SK-N-DZ (cell line): ENCODE data around the gene PRKN.
"Not testable (repeated sequence)": the region's sequence is repeated elsewhere in the genome, so short reads cannot be mapped to it uniquely, and the experiment has no call there.

ENCODE experiments used
- DNase-seq: peaks from one replicate; pipeline ENCODE4 v3.0.0-alpha.2; 2015; ENCODE audit warnings: low spot score

PRKN gene

DNA sequence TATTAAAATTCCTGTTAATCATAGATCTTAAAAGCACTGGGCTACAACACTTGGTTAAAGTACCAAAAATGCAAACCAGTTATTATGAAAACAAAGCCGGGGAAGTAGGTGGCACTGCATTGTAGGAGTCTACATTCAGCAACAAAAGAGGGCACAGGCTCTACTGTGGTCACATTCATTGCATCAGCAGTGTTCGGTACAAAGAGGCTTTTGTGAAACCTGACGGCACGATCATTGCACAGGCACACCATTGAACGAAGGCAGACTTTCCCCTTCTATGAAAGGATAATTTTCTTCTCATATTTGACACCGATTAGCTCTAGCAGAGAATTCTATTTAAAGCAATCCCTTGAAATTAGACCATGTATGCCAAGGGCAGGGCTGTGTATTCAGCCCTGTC is 1409.1 kb downstream of the PRKN start:
- no peak for DNase-seq

DNA sequence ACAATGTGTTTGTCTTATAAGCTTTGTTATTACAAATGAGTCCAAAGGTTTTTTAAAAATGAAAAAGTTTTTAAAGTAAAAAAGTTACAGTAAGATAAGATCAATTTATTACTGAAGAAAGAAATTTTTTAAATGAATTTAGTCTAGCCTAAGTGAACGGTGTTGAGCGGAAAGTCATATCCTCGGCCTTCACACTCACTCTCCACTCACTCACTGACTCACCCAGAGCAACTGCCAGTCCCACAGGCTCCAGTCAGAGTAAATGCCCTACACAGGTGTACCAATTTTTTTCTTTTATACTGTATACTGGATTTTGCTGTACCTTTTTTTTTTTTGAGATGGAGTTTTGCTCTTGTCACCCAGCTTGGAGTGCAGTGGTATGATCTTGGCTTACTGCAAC is 1411.0 kb downstream of the PRKN start:
- no peak for DNase-seq

DNA sequence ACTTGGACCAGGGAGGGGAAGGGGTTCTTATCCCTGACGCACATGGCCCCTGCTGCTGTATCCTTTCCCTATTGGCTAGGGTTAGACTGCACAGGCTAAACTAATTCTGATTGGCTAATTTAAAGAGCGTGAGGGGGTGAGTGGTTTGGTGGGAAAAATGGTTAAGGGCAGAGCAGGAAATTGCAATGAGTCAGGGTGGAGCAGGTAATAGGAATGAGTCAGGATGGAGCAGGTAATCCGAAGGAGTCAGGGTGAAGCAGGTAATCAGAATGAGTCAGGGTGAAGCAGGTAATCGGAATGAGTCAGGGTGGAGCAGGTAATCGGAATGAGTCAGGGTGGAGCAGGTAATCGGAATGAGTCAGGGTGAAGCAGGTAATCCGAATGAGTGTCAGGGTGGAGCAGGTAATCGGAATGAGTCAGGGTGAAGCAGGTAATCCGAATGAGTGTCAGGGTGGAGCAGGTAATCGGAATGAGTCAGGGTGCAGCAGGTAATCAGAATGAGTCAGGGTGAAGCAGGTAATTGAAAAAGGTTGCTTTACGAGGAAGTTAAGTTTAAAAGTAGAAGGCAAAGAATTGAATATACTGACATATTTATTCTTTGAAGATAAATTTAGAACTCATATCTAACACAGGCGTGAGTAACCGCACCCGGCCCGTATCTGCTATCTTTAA is 1412.2 kb downstream of the PRKN start:
- DNase-seq = not testable (repeated sequence)

GRCh38 chr6:161314541-161315245 is 1412.9 kb downstream of the PRKN start:
- not testable (repeated sequence) for DNase-seq

DNA sequence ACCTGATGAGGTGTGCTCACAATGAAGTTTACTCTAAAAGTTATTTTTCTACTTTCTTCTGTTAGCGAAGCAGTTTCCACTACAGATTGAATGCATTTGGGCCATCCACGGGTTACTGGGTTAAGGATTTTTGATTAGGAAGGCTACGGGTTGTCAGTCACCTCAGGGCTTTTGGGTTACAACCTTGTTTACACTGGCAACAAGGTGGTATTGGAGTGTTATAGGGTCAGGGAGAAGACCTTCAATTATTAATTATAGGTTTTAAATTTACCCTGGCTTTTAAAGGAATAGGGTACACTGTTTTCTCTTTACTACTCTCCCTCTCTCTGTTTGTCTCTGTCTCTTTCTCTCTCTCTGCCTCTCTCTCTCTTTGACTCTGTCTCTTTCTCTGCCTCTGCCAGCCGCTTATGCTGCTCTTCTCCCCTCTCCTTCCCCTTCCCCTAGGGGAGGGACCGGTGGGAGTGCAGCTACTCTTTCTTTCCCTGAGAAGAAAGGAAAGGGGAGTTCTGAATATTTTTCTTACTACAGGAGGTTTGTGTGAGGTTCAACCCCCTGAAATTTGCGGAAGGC is 1413.5 kb downstream of the PRKN start:
- DNase-seq = no peak

DNA sequence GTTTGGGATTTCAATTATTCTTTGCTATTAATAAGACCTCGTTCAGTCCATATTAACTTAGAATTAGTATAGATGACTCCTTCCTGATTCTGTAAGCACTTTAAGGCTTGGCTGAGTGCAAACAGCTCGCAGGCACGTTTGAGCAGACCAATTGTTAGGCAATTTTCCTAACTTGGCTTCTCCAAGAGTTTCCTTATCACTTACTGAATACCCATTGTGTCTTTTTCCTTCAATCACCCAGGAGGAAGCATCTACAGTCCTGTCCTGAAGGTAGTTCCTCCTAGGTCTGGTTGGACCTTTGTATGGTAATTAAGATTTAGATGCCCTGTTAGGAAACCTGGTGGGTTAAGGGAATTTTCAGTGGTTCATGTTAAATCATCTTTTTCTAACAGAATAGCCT is 1414.1 kb downstream of the PRKN start:
- not testable (repeated sequence) for DNase-seq

GRCh38 chr6:161309774-161310173 is 1417.8 kb downstream of the PRKN start:
- not testable (repeated sequence) for DNase-seq

DNA sequence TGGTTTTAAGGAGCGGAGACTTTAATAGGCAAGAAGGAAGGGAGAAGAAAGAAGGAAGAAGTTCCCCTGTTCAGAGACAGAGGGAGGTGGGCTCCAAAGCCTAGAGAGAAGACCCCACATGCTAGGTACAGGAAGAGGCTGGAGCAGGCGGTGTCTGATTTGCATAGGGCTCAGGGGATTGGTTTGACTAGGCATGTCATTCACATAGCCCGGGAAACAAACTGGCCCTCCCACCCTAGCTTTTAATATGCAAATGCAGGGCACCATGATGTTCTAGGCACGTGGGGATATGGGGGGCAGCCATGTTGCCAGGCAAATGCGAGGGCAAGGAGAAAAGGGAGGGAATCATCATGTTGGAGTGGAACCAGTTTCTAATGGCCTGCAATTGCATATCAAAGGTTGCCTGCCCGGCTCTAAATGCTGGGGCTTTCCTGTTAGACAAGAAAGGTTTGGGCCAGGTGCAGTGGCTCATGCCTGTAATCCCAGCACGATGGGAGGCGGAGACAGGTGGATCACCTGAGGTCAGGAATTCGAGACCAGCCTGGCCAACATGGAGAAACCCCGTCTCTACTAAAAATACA is 1419.4 kb downstream of the PRKN start:
- no peak for DNase-seq

GRCh38 chr6:161305860-161306259 is 1421.7 kb downstream of the PRKN start:
- DNase-seq = no peak

GRCh38 chr6:161303628-161304340 is 1423.8 kb downstream of the PRKN start:
- no peak for DNase-seq

DNA sequence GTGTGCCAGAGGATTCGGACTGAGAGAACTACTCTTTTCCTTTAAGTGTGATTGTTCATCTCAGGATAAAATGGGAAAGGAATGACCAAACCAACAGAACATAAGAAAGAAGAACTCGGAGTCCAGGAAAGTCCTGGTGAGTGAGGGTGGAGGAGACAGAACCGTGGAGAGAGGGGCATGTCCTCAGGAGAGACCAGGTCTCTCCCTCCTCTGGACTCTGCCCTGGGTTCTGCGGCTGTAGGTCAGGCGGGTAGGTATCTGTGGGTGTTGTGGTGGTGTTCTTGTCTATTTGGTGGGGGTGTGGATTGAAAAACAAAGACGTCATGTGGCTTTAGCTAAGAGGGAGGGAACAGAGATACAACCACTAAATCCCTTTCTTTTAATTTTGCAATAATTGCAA is 1424.6 kb downstream of the PRKN start:
- no peak for DNase-seq

DNA sequence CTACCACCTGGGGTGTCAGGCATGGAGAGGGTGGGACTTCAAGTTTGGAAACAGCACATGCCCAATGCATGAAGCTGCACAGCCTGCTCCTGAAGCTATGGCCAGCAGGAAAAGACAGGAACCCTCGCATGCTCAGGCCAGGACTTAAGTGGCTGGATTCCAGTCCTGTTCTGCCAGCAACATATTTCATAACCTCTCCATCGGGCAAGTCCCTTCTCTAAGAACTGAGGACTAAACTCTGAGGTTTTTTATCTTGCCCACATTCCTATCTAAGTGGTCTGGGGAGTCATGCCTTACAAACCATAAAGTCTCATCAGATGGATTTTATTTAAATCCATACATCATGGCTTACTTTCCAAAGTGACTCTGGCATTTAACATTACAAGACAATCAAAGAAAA is 1426.2 kb downstream of the PRKN start:
- no peak for DNase-seq

DNA sequence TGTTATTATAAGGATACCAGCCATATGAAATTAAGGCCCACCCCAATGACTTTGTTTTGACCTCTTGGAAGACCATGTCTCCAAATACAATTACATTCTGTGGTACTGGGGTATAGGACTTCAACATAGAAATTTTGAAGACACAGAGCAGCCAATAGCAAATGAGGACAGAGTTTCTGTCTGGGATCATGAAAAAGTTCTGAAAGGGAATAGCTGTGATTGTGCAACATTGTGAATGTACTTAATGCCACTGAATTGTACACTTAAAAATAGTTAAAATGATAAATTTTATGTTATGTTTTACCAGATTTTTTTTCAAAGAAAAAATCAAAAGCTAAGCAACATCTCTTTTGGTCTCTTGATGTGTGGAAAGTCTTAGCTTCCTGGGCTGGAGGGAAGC is 1426.7 kb downstream of the PRKN start:
- no peak for DNase-seq

- DNase-seq = no peak
These were observed 1427.8 kb downstream of the PRKN start for GRCh38 chr6:161299726-161300125.
